SK-N-SH treated with all-trans-retinoic acid at 6 μM for 48 hours (cell line): ENCODE results near the gene SERPINE1.
"Not testable (repeated sequence)": the region's sequence is repeated elsewhere in the genome, so short reads cannot be mapped to it uniquely, and the experiment has no call there.

ENCODE experiments used
- ATAC-seq: fragments of 200-7000 bp; cut with Tn5 transposase; 3 replicates; pipeline ENCODE4 v1.9.1; 2020; ENCODE audit warnings: mild to moderate bottlenecking, moderate library complexity
- BACH2 ChIP-seq: fragments of 250-450 bp; sonication (Bioruptor Pico); IDR thresholded peaks from 2 replicates; pipeline ENCODE4 v1.9.0; 2021; ENCODE audit warnings: mild to moderate bottlenecking, borderline replicate concordance
- CSDC2 ChIP-seq: fragments of 250-450 bp; sonication (Bioruptor Pico); IDR thresholded peaks from 2 replicates; pipeline ENCODE4 v1.5.0; 2020; ENCODE audit warnings: mild to moderate bottlenecking, moderate library complexity
- ESRRG ChIP-seq: fragments of 250-450 bp; sonication (Bioruptor Pico); IDR thresholded peaks from 2 replicates; pipeline ENCODE4 v1.6.1; 2021; ENCODE audit warnings: mild to moderate bottlenecking
- ISL1 ChIP-seq: fragments of 250-450 bp; sonication (Bioruptor Pico); IDR thresholded peaks from 2 replicates; pipeline ENCODE4 v2.1.2; 2022; ENCODE audit warnings: mild to moderate bottlenecking, moderate library complexity
- OSR1 ChIP-seq: fragments of 250-450 bp; sonication (Bioruptor Pico); IDR thresholded peaks from 2 replicates; pipeline ENCODE4 v1.8.0; 2022; ENCODE audit warnings: moderate library complexity, mild to moderate bottlenecking, inconsistent platforms
- PATZ1 ChIP-seq: fragments of 250-450 bp; sonication (Bioruptor Pico); IDR thresholded peaks from 2 replicates; pipeline ENCODE4 v1.8.0; 2020; ENCODE audit warnings: mild to moderate bottlenecking, moderate library complexity, borderline replicate concordance
- POU6F1 ChIP-seq: fragments of 250-450 bp; sonication (Bioruptor Pico); IDR thresholded peaks from 2 replicates; pipeline ENCODE4 v1.8.0; 2021; ENCODE audit warnings: low read depth, mild to moderate bottlenecking, moderate library complexity, borderline replicate concordance
- RARB ChIP-seq: fragments of 250-450 bp; sonication (Bioruptor Pico); IDR thresholded peaks from 2 replicates; pipeline ENCODE4 v1.8.0; 2021; ENCODE audit warnings: mild to moderate bottlenecking, moderate library complexity
- TOX ChIP-seq: fragments of 250-450 bp; sonication (Bioruptor Pico); IDR thresholded peaks from 2 replicates; pipeline ENCODE4 v1.8.0; 2021; ENCODE audit warnings: mild to moderate bottlenecking, moderate library complexity, borderline replicate concordance
- ZC3H10 ChIP-seq: fragments of 250-450 bp; sonication (Bioruptor Pico); IDR thresholded peaks from 2 replicates; pipeline ENCODE4 v1.5.1; 2021; ENCODE audit warnings: mild to moderate bottlenecking, moderate library complexity
- ZFP3 ChIP-seq: fragments of 250-450 bp; sonication (Bioruptor Pico); IDR thresholded peaks from 2 replicates; pipeline ENCODE4 v1.5.0; 2020; ENCODE audit warnings: mild to moderate bottlenecking, moderate library complexity
- ZFP30 ChIP-seq: fragments of 450-650 bp; formaldehyde crosslinking; IDR thresholded peaks from 2 replicates; pipeline ENCODE4 v1.5.0; 2022; ENCODE audit warnings: mild to moderate bottlenecking, moderate library complexity
- ZNF565 ChIP-seq: fragments of 450-650 bp; formaldehyde crosslinking; conservative IDR thresholded peaks from 2 replicates; pipeline ENCODE4 v1.5.0; 2020; ENCODE audit warnings: low read depth, mild to moderate bottlenecking, moderate library complexity
- ZNF70 ChIP-seq: fragments of 450-650 bp; formaldehyde crosslinking; IDR thresholded peaks from 2 replicates; pipeline ENCODE4 v1.5.0; 2020; ENCODE audit warnings: mild to moderate bottlenecking, moderate library complexity
- ZNF8 ChIP-seq: fragments of 450-650 bp; formaldehyde crosslinking; IDR thresholded peaks from 2 replicates; pipeline ENCODE4 v1.5.0; 2020; ENCODE audit warnings: mild to moderate bottlenecking, moderate library complexity
- TF ChIP-seq, protein P1 (sequence below): fragments of 250-450 bp; sonication (Bioruptor Pico); IDR thresholded peaks from 2 replicates; pipeline ENCODE4 v1.5.1; 2021; ENCODE audit warnings: mild to moderate bottlenecking, moderate library complexity
- TF ChIP-seq, protein P2 (sequence below): fragments of 250-450 bp; sonication (Bioruptor Pico); IDR thresholded peaks from 2 replicates; pipeline ENCODE4 v1.5.1; 2020; ENCODE audit warnings: low read depth, mild to moderate bottlenecking, moderate library complexity
- TF ChIP-seq, protein P3 (sequence below): fragments of 250-450 bp; sonication (Bioruptor Pico); IDR thresholded peaks from 2 replicates; pipeline ENCODE4 v1.5.0; 2020; ENCODE audit warnings: mild to moderate bottlenecking, moderate library complexity

The SERPINE1 gene

DNA sequence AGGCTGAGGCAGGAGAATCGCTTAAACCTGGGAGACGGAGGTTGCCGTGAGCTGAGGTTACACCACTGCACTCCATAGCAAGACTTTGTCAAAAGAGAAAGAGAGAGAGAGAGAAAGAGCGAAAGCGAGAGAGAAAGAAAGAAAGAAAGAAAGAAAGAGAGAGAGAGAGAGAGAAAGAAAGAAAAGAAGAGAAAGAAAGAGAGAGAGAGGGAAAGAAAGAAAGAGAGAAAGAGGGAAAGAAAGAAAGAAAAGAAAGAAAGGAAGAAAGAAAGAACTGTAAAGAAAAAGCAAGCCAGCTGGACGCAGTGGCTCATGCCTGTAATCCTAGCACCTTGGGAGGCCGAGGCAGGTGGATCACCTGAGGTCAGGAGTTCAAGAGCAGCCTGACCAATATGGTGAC lies 13.8 kb upstream of the SERPINE1 start:
- ATAC-seq, result not testable (repeated sequence)

DNA sequence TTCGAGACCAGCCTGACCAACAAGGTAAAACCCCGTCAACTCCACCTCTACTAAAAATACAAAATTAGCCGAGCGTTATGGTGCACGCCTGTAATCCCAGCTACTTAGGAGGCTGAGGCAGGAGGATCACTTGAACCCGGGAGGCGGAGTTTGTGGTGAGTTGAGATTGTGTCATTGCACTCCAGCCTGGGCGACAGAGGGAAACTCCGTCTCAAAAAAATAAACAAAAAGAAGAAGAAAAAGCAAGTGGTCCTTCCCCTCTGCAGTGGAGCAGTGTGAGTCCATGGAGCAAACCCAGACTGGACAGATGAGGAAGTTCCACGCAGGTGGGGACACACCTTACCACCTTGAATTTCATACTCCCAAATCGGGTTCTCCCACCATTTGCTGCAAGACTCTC lies 13.1 kb upstream of the SERPINE1 start:
- ATAC-seq, result no peak
- TF ChIP-seq OSR1 (CRISPR knock-in tag), result no peak
- no peak for TF ChIP-seq TOX (CRISPR knock-in tag)

- peak; percentile 80; the same call in 1 of the 2 replicates for TF ChIP-seq PATZ1 (CRISPR knock-in tag)
- no peak for TF ChIP-seq ZNF565 (CRISPR knock-in tag)
- TF ChIP-seq ZFP30 (CRISPR knock-in tag), result no peak
- 0 out of 2 replicates have a peak, but pooled peaks have one; percentile 7 for TF ChIP-seq ISL1 (CRISPR knock-in tag)
- TF ChIP-seq, all 23 proteins: peak for 2
- no peak for ATAC-seq
These were observed 12.4 kb upstream of the SERPINE1 start for GRCh38 chr7:101114492-101114891.

- TF ChIP-seq CSDC2 (CRISPR knock-in tag) (no peak), POU6F1 (CRISPR knock-in tag) (no peak), ZNF565 (CRISPR knock-in tag) (no peak), ZC3H10 (CRISPR knock-in tag) (no peak), ISL1 (CRISPR knock-in tag) (no peak), ESRRG (no peak), ZNF70 (CRISPR knock-in tag) (no peak), ZFP30 (CRISPR knock-in tag) (no peak), TOX (CRISPR knock-in tag) (no peak), ZNF8 (no peak), BACH2 (no peak), PATZ1 (CRISPR knock-in tag) (no peak), OSR1 (CRISPR knock-in tag) (no peak), ZFP3 (CRISPR knock-in tag) (no peak), RARB (CRISPR knock-in tag) (no peak)
- TF ChIP-seq, protein P1, sequence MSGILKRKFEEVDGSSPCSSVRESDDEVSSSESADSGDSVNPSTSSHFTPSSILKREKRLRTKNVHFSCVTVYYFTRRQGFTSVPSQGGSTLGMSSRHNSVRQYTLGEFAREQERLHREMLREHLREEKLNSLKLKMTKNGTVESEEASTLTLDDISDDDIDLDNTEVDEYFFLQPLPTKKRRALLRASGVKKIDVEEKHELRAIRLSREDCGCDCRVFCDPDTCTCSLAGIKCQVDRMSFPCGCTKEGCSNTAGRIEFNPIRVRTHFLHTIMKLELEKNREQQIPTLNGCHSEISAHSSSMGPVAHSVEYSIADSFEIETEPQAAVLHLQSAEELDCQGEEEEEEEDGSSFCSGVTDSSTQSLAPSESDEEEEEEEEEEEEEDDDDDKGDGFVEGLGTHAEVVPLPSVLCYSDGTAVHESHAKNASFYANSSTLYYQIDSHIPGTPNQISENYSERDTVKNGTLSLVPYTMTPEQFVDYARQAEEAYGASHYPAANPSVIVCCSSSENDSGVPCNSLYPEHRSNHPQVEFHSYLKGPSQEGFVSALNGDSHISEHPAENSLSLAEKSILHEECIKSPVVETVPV (CRISPR knock-in tag), result no peak
- TF ChIP-seq, protein P2, sequence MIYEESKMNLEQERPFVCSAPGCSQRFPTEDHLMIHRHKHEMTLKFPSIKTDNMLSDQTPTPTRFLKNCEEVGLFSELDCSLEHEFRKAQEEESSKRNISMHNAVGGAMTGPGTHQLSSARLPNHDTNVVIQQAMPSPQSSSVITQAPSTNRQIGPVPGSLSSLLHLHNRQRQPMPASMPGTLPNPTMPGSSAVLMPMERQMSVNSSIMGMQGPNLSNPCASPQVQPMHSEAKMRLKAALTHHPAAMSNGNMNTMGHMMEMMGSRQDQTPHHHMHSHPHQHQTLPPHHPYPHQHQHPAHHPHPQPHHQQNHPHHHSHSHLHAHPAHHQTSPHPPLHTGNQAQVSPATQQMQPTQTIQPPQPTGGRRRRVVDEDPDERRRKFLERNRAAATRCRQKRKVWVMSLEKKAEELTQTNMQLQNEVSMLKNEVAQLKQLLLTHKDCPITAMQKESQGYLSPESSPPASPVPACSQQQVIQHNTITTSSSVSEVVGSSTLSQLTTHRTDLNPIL (CRISPR knock-in tag), result no peak
- TF ChIP-seq, protein P3, sequence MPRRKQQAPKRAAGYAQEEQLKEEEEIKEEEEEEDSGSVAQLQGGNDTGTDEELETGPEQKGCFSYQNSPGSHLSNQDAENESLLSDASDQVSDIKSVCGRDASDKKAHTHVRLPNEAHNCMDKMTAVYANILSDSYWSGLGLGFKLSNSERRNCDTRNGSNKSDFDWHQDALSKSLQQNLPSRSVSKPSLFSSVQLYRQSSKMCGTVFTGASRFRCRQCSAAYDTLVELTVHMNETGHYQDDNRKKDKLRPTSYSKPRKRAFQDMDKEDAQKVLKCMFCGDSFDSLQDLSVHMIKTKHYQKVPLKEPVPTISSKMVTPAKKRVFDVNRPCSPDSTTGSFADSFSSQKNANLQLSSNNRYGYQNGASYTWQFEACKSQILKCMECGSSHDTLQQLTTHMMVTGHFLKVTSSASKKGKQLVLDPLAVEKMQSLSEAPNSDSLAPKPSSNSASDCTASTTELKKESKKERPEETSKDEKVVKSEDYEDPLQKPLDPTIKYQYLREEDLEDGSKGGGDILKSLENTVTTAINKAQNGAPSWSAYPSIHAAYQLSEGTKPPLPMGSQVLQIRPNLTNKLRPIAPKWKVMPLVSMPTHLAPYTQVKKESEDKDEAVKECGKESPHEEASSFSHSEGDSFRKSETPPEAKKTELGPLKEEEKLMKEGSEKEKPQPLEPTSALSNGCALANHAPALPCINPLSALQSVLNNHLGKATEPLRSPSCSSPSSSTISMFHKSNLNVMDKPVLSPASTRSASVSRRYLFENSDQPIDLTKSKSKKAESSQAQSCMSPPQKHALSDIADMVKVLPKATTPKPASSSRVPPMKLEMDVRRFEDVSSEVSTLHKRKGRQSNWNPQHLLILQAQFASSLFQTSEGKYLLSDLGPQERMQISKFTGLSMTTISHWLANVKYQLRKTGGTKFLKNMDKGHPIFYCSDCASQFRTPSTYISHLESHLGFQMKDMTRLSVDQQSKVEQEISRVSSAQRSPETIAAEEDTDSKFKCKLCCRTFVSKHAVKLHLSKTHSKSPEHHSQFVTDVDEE, result no peak
- ATAC-seq, result no peak
These were observed 11.7 kb upstream of the SERPINE1 start for GRCh38 chr7:101115215-101115614.
